Stimulated activated naive B cell treated with anti-CD40 and anti-IgM and Interleukin-4, amounts not matched to agents 10 μg/mL and 1 μg/mL and 100 μg/mL, for 72 hours (primary cell): ENCODE data around the gene SPG7.
A peak's percentile ranks its signal among the peaks of the same experiment; 100 is the strongest.

Experiments
- ATAC-seq, 2 donors: fragments of 150-1000 bp; cut with Tn5 transposase; replicated peaks; 2 replicates each; pipeline ENCODE4 v1.10.0; 2021; ENCODE audit warnings: moderate library complexity in 1 of 2
- DNase-seq: peaks from one replicate; pipeline ENCODE4 v3.0.0; 2021
- H3K27ac Mint-ChIP-seq: one replicate; pipeline ENCODE4 v1.8.0; 2022; ENCODE audit warnings: mild to moderate bottlenecking, mixed read lengths
- H3K27me3 Mint-ChIP-seq, 2 donors: one replicate each; pipeline ENCODE4 v1.8.0; 2022; ENCODE audit warnings: mixed read lengths in 2 of 2
- H3K36me3 Mint-ChIP-seq, 2 donors: one replicate each; pipeline ENCODE4 v1.8.0; 2022; ENCODE audit warnings: mixed read lengths in 2 of 2, mild to moderate bottlenecking in 1 of 2
- H3K4me1 Mint-ChIP-seq, 2 donors: one replicate each; pipeline ENCODE4 v1.8.0; 2022; ENCODE audit warnings: mixed read lengths in 2 of 2, mild to moderate bottlenecking in 1 of 2
- H3K4me3 Mint-ChIP-seq, 2 donors: one replicate each; pipeline ENCODE4 v1.8.0; 2022; ENCODE audit warnings: mild to moderate bottlenecking in 2 of 2, mixed read lengths in 2 of 2, moderate library complexity in 1 of 2
- H3K9me3 Mint-ChIP-seq, 2 donors: one replicate each; pipeline ENCODE4 v1.8.0; 2022; ENCODE audit warnings: mixed read lengths in 2 of 2, mild to moderate bottlenecking in 1 of 2

Gene SPG7

DNA sequence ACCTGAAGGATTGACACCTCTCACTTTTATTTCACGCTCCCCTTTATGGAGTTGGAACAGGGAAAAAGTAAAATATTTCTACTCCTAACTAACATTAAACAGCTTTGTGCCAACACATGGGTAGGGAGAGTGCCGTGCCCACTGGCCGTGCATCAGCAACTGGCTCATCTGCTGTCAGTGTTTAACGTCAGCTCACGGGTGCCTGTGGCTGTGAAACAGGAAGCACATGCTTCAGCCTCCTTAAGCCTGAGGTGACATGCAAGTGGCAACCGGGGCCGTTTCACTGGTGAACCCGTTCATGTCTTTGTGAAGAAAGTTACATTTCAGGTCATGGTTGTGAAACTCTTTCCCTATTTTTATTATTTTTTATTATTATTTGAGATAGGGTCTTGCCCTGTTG lies 3.2 kb downstream of the SPG7 start:
- peaks cover 0 to 2% of the 10 kb centered on the region in 2 donors for H3K4me1 Mint-ChIP-seq
- peak overlapping the region; percentile 51 for H3K27ac Mint-ChIP-seq
- H3K4me3 Mint-ChIP-seq: no peak overlapping the region

DNA sequence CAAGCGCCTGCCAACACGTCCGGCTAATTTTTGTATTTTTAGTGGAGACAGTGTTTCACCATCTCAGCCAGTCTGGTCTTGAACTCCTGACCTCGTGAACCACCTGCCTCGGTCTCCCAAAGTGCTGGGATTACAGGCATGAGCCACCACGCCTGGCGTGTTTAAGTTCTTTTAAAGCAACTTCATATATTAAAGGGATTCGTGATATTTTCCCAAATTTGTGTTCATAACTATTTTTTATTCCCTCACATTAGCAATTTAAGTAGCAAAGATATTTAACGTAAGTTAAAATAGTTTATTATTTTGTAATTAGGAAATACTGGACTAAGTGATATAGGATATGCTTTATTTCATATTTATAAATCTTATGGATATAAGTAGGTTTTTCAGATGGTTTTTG lies 4.2 kb downstream of the SPG7 start:
- H3K4me3 Mint-ChIP-seq: no peak overlapping the region
- no peaks in the 10 kb centered on the region for H3K27me3 Mint-ChIP-seq
- H3K27ac Mint-ChIP-seq: no peak overlapping the region
- DNase-seq: no peak
- H3K4me1 Mint-ChIP-seq: no peaks in the 10 kb centered on the region
- H3K9me3 Mint-ChIP-seq: no peaks in the 10 kb centered on the region
- peaks cover 18 to 26% of the 10 kb centered on the region in 2 donors for H3K36me3 Mint-ChIP-seq
- no peak for ATAC-seq

More for the DNA sequence above, 3.2 kb downstream of the SPG7 start:
- peaks cover 11 to 18% of the 10 kb centered on the region in 2 donors for H3K36me3 Mint-ChIP-seq
- H3K9me3 Mint-ChIP-seq: no peaks in the 10 kb centered on the region
- no peaks in the 10 kb centered on the region for H3K27me3 Mint-ChIP-seq
- ATAC-seq (no peak), DNase-seq (no peak)

DNA sequence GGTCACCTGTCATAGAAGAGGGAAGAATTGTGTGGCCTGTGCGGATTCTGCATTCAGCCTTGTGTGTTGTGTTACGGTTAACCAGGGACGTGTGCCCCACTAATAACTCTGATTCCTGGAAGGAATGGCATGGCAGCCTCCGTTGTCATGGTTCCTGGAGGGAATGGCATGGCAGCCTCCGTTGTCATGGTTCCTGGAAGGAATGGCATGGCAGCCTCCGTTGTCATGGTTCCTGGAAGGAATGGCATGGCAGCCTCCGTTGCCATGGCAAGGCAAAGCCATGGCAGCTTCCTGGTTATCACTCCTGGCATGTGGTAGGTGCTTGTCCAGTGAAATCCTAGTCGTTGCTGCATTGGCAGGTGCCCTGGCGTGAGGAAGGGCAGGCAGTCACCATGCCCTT lies 8.9 kb downstream of the SPG7 start:
- Mint-ChIP-seq H3K36me3 (peaks cover 46 to 55% of the 10 kb centered on the region in 2 donors), H3K4me3 (no peak overlapping the region), H3K4me1 (peaks cover 0 to 3% of the 10 kb centered on the region in 2 donors), H3K27ac (no peak overlapping the region), H3K9me3 (no peaks in the 10 kb centered on the region), H3K27me3 (no peaks in the 10 kb centered on the region)
- DNase-seq: no peak
- ATAC-seq: no peak

DNA sequence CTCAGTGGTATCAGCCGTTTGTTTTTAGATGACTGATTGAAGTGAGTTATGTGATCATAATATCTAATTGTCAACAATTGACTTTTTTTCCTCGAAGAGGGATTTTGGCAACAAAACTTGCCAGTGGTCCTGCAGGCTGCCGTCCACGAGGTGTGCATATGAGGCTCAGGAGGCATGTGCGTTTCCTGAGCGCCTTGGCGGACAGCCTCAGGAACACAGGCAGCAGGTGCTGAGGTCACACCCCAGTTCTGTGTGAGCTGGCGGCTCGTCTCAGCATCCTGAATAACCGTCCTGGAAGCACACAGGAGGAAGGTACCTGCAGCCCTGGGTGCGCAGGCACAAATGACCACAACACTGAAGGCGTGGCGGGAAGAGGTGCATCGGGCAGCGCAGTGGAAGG lies 11.7 kb downstream of the SPG7 start:
- DNase-seq: no peak
- H3K4me1 Mint-ChIP-seq: peaks cover 5 to 6% of the 10 kb centered on the region in 2 donors
- peaks cover 50 to 71% of the 10 kb centered on the region in 2 donors for H3K36me3 Mint-ChIP-seq
- no peak for ATAC-seq
- H3K4me3 Mint-ChIP-seq: no peak overlapping the region
- no peak overlapping the region for H3K27ac Mint-ChIP-seq
- H3K9me3 Mint-ChIP-seq: no peaks in the 10 kb centered on the region
- no peaks in the 10 kb centered on the region for H3K27me3 Mint-ChIP-seq

DNA sequence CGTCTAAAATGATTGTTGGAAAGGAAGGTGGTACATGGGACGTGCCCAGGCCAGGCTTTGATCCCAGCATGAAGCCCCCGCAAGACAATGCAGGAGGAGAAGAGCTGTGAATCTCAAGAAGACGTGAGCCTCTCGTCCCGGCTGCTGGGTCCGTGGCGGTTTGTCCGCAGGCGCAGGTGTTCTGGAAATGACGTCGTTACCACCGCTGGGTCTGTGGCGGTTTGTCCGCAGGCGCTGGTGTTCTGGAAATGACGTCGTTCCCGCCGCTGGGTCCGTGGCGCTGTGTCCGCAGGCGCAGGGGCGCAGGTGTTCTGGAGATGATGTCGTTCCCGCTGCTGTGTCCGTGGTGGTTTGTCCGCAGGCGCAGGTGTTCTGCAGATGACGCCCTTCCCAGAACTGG lies 14.1 kb downstream of the SPG7 start:
- ATAC-seq: no peak
- Mint-ChIP-seq H3K4me1 (peaks cover 12 to 17% of the 10 kb centered on the region in 2 donors), H3K36me3 (peaks cover 57 to 78% of the 10 kb centered on the region in 2 donors), H3K27me3 (no peaks in the 10 kb centered on the region), H3K27ac (no peak overlapping the region), H3K9me3 (no peaks in the 10 kb centered on the region), H3K4me3 (no peak overlapping the region)
- DNase-seq: no peak

DNA sequence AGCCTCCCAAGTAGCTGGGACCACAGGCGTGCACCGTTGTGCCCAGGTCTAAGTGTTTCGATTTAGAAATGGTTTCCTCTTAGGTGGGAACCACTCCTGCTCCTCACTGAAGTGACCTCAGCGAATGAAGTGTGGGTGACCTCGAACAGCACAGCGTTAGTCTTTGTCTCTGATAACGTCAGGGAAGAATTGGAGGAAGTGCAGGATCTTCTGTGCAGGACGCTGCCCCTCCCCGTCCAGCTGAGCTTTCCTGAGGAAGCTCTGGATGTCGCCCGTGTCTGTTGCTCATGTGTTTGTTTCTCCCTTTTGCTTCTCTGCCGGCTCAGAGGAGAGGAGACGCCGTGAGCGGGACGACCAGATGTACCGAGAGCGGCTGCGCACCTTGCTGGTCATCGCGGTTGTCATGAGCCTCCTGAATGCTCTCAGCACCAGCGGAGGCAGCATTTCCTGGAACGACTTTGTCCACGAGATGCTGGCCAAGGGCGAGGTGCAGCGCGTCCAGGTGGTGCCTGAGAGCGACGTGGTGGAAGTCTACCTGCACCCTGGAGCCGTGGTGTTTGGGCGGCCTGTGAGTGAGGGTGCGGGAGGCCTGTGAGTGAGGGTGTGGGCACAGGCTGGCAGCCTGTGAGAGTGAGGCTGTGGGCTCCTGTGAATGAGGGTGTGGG lies 15.6 kb downstream of the SPG7 start:
- Mint-ChIP-seq H3K4me3 (peak overlapping the region in 1 of 2 donors; percentile 46), H3K4me1 (peaks cover 12 to 17% of the 10 kb centered on the region in 2 donors), H3K36me3 (peaks cover 54 to 78% of the 10 kb centered on the region in 2 donors), H3K9me3 (no peaks in the 10 kb centered on the region), H3K27me3 (no peaks in the 10 kb centered on the region), H3K27ac (no peak overlapping the region)
- ATAC-seq (no peak), DNase-seq (no peak)

DNA sequence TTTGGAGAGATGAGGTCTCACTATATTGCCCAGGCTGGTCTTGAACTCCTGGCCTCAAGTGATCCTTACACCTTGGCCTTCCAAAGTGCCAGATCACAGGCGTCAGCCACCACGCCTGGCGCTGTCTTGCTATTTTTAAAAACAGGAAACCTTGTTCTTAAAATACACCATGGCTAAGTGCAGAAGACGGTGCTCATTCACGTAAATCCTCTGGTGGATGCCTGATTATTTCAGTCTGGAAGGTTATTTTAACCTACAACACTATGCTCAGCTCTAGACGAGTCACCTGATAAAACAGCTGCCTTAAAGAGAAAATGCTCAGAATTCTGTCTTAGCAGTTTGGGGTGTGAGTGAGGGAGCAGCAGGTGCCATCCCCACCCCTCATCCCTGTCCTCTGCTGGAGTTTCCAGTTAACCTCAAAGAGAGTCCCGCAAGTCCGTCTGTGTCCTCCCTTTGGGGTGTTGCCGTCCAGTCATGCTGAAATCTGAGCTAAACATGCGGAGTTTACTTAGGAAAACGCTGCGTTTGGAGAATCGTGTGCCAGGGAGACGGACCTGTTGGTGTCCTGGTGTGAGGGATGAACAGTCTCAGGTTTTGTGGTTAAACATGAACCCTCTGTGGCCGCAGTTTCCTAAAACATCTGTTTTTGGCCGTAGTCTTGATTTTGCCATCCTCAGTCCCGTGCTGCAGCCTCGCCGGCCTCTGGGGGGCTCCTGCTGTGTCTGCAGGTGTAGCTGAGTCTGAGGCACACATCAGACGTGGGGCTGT lies 17.1 kb downstream of the SPG7 start:
- Mint-ChIP-seq H3K27me3 (no peaks in the 10 kb centered on the region), H3K9me3 (no peaks in the 10 kb centered on the region), H3K27ac (peak overlapping the region; percentile 85), H3K4me1 (peaks cover 10 to 17% of the 10 kb centered on the region in 2 donors), H3K4me3 (peak overlapping the region; percentile 4 to 10), H3K36me3 (peaks cover 59 to 77% of the 10 kb centered on the region in 2 donors)
- ATAC-seq: peak; percentile 71 to 87
- no peak for DNase-seq

DNA sequence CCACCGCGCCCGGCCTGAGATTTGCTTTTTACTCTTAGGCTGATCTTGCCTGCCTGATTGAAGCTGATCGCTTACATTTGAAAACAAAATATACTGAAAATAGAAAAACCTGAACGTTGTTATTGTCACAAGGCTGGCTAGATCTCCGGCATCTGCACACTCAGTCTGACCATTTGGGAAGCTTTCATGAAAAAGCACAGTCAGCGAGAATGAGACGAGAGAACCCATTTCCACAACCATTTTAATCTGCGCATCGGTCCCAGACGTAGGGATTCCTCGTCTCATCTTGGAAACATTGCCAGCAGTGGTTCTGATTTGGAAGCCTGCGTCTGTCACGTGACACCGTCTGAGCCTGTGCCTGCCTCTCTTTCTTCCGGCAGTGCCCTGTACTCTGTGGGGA lies 20.9 kb downstream of the SPG7 start:
- Mint-ChIP-seq H3K36me3 (peaks cover 72% of the 10 kb centered on the region in 2 donors), H3K27ac (no peak overlapping the region), H3K4me3 (no peak overlapping the region), H3K9me3 (peaks cover 0 to 2% of the 10 kb centered on the region in 2 donors), H3K27me3 (no peaks in the 10 kb centered on the region), H3K4me1 (peaks cover 11 to 25% of the 10 kb centered on the region in 2 donors)
- DNase-seq (no peak), ATAC-seq (no peak)

DNA sequence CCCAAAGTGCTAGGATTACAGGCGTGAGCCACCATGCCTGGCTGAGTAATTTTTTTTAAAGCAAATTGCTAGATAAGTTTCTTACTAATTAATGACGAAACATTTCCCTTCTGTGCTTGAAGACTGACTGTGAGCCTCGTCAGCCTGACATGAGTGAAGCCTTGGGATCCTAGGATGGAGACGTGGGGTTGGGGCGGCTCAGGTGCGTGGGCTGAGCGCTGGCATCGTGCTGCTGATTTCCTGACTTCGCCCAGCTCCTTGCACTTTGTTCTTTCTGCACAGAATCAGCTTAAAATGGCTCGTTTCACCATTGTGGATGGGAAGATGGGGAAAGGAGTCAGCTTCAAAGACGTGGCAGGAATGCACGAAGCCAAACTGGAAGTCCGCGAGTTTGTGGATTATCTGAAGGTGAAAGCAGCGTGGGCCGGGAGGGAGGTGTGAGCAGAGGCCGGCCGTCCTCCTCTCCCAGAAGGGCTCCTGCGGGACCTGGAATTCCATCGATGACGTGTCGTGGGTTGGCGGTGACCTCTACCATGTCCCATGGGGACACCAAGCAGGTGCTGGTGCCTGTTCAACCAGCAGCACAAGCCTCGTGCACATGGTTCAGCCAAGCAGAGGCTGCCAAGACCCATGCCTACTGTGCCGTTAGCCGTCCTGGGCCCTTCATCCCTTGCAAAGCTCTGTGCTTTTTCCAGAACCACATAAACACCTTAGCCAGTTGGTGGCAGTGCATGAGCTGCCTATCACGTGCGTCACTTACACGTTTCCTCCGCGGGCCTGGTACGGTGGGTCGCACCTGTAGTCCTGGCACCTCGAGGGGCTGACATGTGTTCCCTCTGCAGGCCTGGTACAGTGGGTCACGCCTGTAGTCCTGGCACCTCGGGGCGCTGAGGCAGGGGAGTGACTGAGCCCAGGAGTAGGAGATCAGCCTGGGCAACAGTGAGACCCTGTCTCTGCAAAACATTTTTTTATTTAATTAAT lies 22.5 kb downstream of the SPG7 start:
- H3K4me3 Mint-ChIP-seq: no peak overlapping the region
- peaks cover 14 to 24% of the 10 kb centered on the region in 2 donors for H3K4me1 Mint-ChIP-seq
- DNase-seq (no peak), ATAC-seq (no peak)
- peaks cover 0 to 2% of the 10 kb centered on the region in 2 donors for H3K9me3 Mint-ChIP-seq
- peaks cover 68 to 72% of the 10 kb centered on the region in 2 donors for H3K36me3 Mint-ChIP-seq
- H3K27me3 Mint-ChIP-seq: no peaks in the 10 kb centered on the region
- H3K27ac Mint-ChIP-seq: no peak overlapping the region

DNA sequence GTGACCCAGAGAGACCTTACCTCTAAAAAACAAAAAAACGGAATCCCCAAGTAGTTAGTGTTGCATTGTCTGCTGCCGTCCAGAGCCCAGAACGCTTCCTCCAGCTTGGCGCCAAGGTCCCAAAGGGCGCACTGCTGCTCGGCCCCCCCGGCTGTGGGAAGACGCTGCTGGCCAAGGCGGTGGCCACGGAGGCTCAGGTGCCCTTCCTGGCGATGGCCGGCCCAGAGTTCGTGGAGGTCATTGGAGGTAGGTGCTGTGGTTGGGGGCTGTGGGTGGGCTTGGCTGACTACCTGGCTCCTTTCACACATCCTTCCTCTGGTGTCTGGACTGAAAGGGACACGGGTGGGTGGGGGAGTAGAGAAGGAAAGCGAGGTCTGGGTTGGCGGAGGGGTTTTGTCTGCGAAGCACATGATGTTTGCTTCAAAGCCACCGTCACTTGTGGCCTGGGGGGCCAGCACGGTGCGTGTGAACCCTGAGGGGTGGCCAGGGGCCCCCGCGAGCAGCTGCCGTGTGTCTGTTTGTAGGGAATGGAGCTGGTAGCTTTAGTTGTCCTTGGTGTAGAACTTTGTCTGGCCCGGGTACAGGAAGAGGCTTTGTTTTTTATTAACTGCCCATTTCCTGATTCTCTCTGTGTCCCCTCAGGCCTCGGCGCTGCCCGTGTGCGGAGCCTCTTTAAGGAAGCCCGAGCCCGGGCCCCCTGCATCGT lies 23.8 kb downstream of the SPG7 start:
- peaks cover 0 to 2% of the 10 kb centered on the region in 2 donors for H3K9me3 Mint-ChIP-seq
- DNase-seq (no peak), ATAC-seq (no peak)
- H3K4me1 Mint-ChIP-seq: peaks cover 15 to 22% of the 10 kb centered on the region in 2 donors
- H3K27ac Mint-ChIP-seq: no peak overlapping the region
- H3K27me3 Mint-ChIP-seq: no peaks in the 10 kb centered on the region
- no peak overlapping the region for H3K4me3 Mint-ChIP-seq
- H3K36me3 Mint-ChIP-seq: peaks cover 70 to 72% of the 10 kb centered on the region in 2 donors

DNA sequence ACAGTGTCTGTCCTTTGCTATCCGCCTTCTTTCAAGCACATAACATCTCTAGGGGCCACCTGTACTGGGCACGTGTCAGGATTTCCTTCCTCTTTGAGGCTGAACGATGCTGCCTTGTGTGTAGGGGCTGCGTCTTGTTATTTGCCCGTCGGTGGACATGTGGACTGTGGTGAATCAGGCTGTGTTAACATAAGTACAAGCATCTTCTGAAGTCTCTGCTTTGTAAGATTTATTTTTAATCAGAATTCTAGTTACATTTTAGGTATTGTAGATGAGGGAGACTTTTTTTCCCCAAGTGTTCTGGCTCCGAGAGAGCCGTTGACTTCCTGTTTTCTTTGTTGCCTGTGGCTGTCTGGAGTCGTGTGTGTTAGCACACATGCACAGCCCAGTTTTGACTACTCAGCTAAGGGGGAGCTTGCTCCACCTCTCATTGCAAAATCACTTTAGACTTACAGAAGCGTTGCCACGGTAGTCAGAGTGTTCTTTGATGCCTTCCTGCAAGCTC lies 26.1 kb downstream of the SPG7 start:
- Mint-ChIP-seq H3K36me3 (peaks cover 57 to 58% of the 10 kb centered on the region in 2 donors), H3K9me3 (peaks cover 0 to 2% of the 10 kb centered on the region in 2 donors), H3K27ac (peak overlapping the region; percentile 78), H3K4me1 (peaks cover 15 to 22% of the 10 kb centered on the region in 2 donors), H3K4me3 (peak overlapping the region in 1 of 2 donors; percentile 24), H3K27me3 (no peaks in the 10 kb centered on the region)
- ATAC-seq (peak; percentile 92 to 94), DNase-seq (no peak)

DNA sequence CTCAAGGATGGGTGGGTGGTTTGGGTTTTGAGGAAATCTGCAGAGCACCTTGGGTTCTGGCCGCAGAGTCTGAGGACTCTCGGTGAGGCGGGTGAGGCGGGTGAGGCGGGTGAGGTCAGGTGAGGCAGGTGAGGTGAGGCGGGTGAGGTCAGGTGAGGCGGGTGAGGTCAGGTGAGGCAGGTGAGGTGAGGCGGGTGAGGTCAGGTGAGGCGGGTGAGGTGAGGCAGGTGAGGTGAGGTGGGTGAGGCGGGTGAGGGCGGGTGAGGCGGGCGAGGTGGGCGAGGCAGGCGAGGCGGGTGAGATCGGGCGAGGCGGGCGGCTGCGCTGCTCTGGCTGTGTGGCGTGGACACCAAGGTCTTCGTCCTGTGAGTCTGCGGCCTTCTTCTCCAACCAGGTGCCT lies 28.2 kb downstream of the SPG7 start:
- H3K4me1 Mint-ChIP-seq: peaks cover 15 to 22% of the 10 kb centered on the region in 2 donors
- no peak overlapping the region for H3K4me3 Mint-ChIP-seq
- no peak overlapping the region for H3K27ac Mint-ChIP-seq
- peaks cover 55 to 64% of the 10 kb centered on the region in 2 donors for H3K36me3 Mint-ChIP-seq
- peaks cover 0 to 2% of the 10 kb centered on the region in 2 donors for H3K9me3 Mint-ChIP-seq
- no peaks in the 10 kb centered on the region for H3K27me3 Mint-ChIP-seq
- no peak for ATAC-seq
- no peak for DNase-seq

DNA sequence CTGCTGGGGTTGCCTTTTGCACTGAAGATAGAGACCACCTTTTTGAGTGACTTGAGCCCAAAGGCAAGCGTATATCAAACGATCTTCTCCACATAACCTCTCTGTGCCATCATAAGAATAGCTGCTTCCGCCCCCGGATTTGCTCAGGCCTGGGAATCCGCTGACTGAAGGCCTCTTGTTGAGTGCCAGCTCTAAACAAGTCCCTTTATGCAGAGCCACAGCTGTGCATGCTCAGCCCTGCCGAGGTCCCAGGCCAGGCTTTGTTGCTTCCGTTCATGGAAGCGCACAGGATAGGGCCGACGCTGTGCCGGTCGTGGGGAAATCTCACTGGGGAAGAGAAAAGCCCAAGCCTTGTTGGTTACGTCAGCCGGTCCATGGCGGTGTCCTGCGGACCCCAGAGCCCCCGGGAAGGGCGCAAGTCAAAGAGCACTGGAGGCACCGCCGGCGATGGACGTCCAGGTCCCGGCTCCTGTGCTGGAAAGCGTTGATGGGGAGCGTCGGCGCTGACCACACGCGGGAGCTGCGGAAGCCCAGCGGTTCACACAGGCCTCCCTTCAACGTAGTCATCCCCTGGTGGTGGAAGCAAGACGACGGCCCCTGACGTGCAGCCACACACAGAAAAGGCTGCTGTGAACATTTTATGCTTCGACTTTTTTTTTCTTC lies 28.8 kb downstream of the SPG7 start:
- Mint-ChIP-seq H3K36me3 (peaks cover 51 to 59% of the 10 kb centered on the region in 2 donors), H3K4me1 (peaks cover 15 to 22% of the 10 kb centered on the region in 2 donors), H3K27me3 (no peaks in the 10 kb centered on the region), H3K9me3 (peaks cover 0 to 2% of the 10 kb centered on the region in 2 donors), H3K4me3 (no peak overlapping the region), H3K27ac (peak overlapping the region; percentile 31)
- no peak for ATAC-seq
- DNase-seq: no peak
